GM21367 (cell line): ENCODE data around the gene PYGO2.
A peak's percentile ranks its signal among the peaks of the same experiment; 100 is the strongest.

Experiments used
- ATAC-seq: cut with Tn5 transposase; IDR thresholded peaks from one replicate; pipeline ENCODE4 v1.9.1; 2021; ENCODE audit not compliant: unreplicated experiment

Gene PYGO2

GRCh38 chr1:154963643-154964042 lies 2.1 kb upstream of the PYGO2 start:
- ATAC-seq: no peak

- no peak for ATAC-seq
These were observed 1.3 kb upstream of the PYGO2 start for GRCh38 chr1:154962795-154963330.

- no peak for ATAC-seq
These were observed 671 bp upstream of the PYGO2 start for GRCh38 chr1:154962156-154962749.

- no peak for ATAC-seq
These were observed 991 bp downstream of the PYGO2 start for GRCh38 chr1:154960446-154961136.

- ATAC-seq: no peak
These were observed 2.2 kb downstream of the PYGO2 start for GRCh38 chr1:154959426-154959780.

DNA sequence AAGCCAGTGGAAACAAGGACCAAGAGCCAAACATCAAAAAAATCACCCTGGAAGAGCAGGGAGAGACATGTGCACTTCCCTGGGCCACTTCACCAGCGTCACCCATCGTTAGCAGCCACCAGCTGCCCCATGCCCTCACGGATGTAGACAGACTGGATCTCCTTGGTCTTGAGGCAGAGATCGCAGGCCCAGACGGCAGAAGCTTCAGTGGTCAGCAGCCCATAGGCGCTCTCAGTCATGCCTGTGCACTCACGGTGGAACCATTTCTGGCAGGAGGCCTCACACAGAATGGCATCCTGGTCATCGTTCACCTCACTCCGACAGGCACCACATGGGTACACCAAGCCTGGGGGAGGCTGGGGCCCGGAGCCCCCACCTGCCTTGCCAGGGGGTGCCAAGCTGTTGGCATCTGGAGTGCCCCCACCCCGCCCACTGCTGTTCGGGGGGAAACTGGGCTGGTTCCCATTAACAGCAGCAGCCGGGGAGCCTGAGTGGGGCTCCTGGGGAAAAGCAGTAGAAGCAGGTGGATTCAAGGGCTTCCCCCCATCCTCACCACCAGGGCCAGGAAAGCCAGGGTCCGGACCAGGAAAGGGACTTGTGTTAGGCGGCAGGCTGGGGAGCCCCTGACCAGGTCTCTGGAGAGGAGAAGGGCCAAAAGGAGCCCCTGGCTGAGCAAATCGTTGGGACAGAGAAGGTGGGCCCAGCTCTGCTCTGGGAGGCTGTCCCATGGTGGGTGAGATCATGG lies 2.7 kb downstream of the PYGO2 start:
- no peak for ATAC-seq

DNA sequence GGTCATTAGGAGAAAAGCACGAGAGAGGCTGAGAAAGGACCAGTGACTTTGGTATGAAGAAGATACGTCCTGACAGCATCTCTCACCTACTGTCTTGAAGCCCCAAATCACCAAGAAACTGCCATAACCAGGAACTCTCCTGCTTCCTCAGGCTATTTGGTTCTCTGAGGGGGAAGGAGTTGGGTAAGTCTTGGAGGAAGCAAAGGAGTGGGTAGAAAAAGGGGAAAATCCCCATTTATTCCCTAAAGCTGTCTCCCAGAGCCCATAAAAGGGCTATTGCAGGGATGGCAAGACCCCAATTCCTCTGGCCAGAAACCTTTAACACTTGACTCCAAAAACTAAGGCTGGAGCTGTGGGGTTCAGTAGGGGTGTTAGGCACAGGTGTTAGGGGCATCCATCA lies 3.5 kb downstream of the PYGO2 start:
- ATAC-seq: no peak

DNA sequence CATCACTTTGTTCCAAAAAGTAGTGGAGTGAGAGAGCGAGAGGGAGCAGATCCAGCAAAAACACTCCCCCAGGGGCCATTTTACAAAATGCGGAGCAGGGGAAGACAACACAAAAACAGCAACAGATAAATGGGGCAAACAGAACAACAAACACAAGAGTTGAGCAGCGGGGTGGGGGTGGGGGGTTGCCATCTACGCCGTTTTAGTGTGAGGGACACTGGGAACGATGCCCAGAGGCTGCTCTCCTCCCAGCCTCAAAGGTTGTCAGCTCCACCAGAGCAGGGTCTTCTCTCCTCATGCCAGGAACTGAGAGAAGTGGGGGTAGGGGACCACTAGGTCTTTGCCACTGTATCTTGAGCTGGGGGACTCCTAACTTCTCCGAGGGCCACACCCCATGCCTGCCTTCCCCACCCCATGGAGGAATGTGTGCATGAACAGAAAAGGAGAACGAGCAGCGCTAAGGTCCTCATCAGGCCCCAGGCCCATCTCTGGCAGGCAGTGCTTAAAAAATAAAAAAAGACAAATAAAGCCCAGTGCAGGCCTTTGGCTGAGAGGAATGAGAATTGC lies 4.4 kb downstream of the PYGO2 start:
- ATAC-seq: no peak

GRCh38 chr1:154956544-154956941 lies 5.0 kb downstream of the PYGO2 start:
- no peak for ATAC-seq

- ATAC-seq: peak; percentile 43
These were observed 5.7 kb downstream of the PYGO2 start, which contains the start of gene PBXIP1 for GRCh38 chr1:154955718-154956543. PBXIP1 (minus strand) TSS chr1:154956099; CDS start chr1:154953721, 2,378 bp downstream.

GRCh38 chr1:154955039-154955717 lies 6.4 kb downstream of the PYGO2 start:
- ATAC-seq: peak; percentile 33

DNA sequence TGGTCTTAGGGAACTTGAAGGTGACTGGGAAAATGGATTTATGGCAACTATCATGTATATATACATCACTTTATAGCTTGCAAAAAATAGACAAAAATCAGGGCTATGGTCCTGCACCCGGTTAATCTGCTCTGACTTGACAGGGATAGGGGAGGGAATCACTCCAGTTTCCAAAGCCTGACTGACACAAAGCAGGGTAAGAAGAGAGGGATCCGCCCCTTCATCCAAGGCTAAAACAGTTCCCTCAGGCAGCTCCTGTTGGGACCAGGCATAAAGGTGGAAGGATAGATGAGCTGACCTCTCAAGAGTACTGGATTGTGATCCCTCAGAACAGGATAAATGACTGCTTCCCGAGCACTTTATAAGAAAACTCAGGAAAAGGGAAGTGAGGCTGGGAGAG lies 7.0 kb downstream of the PYGO2 start:
- ATAC-seq: no peak

- no peak for ATAC-seq
These were observed 8.0 kb downstream of the PYGO2 start for GRCh38 chr1:154953611-154954038.

- no peak for ATAC-seq
These were observed 8.9 kb downstream of the PYGO2 start for GRCh38 chr1:154952664-154953063.

GRCh38 chr1:154951901-154952657 lies 9.5 kb downstream of the PYGO2 start:
- ATAC-seq: no peak

GRCh38 chr1:154948079-154948478 lies 13.5 kb downstream of the PYGO2 start:
- no peak for ATAC-seq

- ATAC-seq: no peak
These were observed 15.4 kb downstream of the PYGO2 start for GRCh38 chr1:154945962-154946850.
